HG03439 (cell line): Measurements from ENCODE around the gene IER3.
A peak's percentile ranks its signal among the peaks of the same experiment; 100 is the strongest.
"Not testable (repeated sequence)": the region's sequence is repeated elsewhere in the genome, so short reads cannot be mapped to it uniquely, and the experiment has no call there.

Source experiments
- ATAC-seq: cut with Tn5 transposase; IDR thresholded peaks from one replicate; pipeline ENCODE4 v1.9.1; 2021; ENCODE audit warnings: mild to moderate bottlenecking, moderate library complexity; ENCODE audit not compliant: unreplicated experiment

The IER3 gene

DNA sequence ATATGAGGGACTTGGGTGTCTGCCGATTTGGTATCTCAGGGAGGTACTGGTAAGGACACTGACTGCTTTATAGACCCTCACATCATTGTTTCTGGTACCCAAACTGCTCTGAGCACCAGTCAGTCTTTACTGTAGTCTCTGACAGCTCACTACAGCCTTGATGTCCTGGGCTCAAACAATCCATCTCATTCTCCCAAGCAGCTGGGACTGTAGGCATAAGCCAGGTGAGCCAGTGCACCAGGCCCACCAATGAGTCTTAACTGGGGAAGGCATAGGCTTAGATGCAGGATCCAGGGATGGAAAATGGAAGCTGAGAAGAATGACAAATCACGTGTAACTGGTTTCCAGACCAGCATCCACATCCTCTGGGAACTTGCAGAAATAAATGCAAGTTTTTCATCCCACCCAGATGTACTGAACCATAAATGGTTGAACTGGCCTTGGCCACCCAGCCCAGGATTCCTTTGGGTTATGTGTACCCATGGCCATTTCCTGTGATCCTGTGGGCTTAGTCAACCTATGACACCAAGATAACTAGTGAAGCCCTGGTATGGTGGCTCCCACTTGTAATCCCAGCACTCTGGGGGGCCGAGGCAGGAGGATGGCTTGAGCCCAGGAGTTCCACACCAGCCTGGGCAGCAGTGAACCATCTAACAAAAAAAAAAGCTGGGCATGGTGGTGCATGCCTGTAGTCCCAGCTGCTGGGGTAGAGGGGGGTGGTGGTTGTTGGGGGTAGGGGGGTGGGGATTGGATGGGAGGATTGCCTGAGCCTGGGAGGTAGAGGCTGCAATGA, 18.4 kb downstream of the IER3 start:
- no peak for ATAC-seq

DNA sequence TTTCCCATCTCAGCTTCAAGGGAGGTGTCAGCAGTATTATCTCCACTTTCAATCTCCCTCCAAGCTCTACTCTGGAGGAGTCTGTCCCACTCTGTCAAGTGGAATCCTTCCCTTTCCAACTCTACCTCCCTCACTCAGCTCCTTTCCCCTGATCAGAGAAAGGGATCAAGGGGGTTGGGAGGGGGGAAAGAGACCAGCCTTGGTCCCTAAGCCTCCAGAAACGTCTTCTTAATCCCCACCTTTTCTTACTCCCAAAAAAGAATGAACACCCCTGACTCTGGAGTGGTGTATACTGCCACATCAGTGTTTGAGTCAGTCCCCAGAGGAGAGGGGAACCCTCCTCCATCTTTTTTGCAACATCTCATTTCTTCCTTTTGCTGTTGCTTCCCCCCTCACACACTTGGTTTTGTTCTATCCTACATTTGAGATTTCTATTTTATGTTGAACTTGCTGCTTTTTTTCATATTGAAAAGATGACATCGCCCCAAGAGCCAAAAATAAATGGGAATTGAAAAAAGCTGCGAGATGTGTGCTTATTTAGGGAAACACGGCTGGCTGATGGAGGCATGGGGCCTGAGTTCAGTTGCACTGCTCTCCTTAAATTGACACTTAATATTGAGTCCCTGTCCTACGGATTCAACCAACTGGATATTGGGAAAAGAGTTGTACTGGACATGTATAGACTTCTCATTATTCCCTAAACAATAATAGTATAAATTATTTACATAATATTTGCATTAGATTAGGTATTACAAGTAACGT, 19.3 kb downstream of the IER3 start:
- ATAC-seq, result no peak

GRCh38 chr6:30723843-30724741, 20.3 kb downstream of the IER3 start:
- ATAC-seq, result not testable (repeated sequence)

DNA sequence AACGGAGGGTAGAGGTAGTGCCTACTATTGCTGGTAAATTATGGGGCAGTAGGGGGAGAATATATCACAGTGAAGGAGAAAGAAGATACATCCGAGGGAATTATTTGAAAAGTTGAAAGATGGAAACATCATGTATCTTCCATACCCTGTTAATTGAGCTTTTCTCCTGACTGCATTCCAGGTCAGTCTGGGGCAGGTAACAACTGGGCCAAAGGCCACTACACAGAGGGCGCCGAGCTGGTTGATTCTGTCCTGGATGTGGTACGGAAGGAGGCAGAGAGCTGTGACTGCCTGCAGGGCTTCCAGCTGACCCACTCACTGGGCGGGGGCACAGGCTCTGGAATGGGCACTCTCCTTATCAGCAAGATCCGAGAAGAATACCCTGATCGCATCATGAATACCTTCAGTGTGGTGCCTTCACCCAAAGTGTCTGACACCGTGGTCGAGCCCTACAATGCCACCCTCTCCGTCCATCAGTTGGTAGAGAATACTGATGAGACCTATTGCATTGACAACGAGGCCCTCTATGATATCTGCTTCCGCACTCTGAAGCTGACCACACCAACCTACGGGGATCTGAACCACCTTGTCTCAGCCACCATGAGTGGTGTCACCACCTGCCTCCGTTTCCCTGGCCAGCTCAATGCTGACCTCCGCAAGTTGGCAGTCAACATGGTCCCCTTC, 21.0 kb downstream of the IER3 start:
- not testable (repeated sequence) for ATAC-seq

DNA sequence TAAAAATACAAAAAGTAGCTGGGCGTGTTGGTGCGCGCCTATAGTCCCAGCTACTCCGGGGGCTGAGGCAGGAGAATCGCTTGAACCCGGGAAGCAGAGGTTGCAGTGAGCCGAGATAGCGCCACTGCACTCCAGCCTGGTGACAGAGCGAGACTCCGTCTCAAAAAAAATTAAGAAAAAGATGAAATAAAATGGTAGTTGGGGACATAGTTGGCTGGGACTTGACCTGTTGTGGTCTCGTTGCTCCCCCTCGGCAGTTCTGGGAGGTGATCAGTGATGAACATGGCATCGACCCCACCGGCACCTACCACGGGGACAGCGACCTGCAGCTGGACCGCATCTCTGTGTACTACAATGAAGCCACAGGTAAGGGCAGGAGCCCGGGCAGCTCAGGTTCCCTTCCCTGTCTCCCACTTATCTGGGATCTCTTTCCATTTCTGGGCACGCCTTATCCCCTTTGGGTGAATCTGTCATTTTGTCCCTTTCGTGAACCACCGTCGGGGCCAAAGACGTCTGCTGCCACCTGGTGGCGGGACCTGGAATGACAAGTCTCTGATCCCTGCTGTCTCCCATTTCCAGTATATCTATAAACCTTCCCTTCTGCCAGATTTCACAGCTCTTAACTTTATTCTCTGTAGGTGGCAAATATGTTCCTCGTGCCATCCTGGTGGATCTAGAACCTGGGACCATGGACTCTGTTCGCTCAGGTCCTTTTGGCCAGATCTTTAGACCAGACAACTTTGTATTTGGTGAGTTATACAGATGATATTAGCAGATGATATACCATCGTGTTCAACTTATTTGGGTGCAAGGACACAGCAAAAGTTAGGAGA, 21.9 kb downstream of the IER3 start:
- no peak for ATAC-seq

GRCh38 chr6:30722025-30722279, 22.4 kb downstream of the IER3 start:
- not testable (repeated sequence) for ATAC-seq

- peak; percentile 23 for ATAC-seq
Observed at GRCh38 chr6:30721198-30722024, 22.9 kb downstream of the IER3 start.

- no peak for ATAC-seq
Observed at GRCh38 chr6:30720738-30721197, 23.6 kb downstream of the IER3 start.

- ATAC-seq, result peak; percentile 41
Observed at GRCh38 chr6:30719791-30720737, 24.3 kb downstream of the IER3 start, which contains the start of gene TUBB. TSS of gene TUBB (plus strand) at chr6:30720352. CDS start at chr6:30720507, 155 bp downstream.

- no peak for ATAC-seq
Observed at GRCh38 chr6:30719356-30719755, 25.0 kb downstream of the IER3 start.

DNA sequence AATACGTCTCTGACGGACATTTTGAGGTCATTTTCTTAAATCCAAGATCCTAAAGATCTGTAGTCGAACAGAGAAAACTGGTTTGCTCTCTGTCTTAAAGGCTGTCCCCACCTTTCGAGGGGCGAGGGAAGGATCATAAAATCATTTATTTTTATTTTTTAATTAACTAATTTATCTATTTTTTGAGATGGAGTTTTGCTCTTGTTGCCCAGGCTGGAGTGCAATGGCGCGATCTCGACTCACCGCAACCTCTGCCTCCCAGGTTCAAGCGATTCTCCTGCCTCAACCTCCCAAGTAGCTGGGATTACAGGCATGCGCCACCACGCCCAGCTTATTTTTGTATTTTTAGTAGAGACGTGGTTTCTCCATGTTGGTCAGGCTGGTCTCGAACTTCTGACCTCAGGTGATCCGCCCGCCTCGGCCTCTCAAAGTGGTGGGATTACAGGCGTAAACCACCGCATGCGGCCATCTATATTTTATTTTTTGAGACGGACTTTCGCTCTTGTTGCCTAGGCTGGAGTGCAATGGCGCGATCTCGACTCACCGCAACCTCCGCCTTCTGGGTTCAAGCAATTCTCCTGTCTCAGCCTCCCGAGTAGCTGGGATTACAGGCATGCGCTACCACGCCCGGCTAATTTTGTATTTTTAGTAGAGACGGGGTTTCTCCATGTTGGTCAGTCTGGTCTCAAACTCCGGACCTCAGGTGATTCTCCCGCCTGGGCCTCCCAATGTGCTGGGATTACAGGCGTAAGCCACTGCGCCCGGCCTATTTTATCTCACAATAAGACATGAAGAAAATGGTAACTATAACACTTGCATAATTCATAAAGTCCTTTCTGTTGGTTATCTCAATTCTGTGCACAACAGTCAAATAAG, 26.3 kb downstream of the IER3 start:
- ATAC-seq, result not testable (repeated sequence)

DNA sequence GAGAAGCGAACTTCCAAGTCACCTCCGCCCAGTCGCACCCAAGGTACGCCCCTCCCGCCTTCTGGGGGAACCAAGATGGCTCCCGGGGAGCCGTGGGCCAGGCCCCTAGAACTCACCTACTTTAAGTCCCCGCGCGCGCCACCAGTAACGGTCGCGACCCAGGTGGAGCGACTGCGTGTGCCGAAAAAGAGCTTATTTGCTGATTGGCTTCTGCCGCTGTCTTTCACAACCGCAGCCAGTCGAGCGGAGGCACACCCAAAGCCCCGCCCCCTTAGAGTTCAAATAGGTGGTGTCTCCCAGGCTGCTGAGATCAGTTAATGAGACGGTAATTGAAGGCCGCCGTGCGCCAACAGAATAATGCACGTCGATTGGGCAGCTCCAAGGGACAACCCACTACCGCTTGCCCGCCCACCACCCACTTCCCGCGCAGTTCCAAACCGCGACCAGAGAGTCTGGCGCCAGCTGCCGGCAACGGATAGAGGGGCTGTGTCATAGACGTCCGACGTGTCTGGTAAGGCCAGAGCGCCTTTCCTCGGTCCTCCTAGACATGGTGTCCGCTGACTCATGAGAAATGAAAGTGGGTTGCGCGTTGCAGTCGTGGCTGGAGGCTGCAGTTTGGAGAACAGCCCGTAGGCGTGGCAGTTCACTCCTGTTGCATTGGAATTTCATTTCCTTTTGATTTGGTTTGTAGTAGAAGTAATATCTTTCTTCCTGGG, 27.1 kb downstream of the IER3 start, which contains the start of gene MDC1:
Gene MDC1, minus strand, starts transcription at position 153 of the 716 bp plus-strand sequence. CDS start 2,106 bp downstream, outside the sequence.
- ATAC-seq, result peak; percentile 73

- ATAC-seq, result no peak
Observed at GRCh38 chr6:30716879-30717128, 27.5 kb downstream of the IER3 start.

DNA sequence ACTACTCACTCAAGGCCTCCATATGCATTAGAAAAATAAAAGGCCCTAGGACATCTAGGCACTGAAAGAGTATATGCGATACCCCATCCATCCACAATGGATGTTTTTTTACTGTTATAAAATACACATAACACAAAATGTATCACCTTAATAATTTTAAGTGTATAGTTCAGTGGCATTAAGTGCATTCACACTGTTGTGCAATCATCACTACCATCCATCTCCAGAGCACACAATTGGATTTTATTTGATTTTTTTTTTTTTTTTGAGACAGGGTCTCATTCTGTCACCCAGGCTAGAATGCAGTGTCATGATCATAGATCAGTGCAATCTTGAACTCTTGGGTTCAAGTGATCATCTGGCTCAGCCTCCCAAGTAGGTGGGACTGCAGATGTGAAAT, 30.1 kb downstream of the IER3 start:
- no peak for ATAC-seq

DNA sequence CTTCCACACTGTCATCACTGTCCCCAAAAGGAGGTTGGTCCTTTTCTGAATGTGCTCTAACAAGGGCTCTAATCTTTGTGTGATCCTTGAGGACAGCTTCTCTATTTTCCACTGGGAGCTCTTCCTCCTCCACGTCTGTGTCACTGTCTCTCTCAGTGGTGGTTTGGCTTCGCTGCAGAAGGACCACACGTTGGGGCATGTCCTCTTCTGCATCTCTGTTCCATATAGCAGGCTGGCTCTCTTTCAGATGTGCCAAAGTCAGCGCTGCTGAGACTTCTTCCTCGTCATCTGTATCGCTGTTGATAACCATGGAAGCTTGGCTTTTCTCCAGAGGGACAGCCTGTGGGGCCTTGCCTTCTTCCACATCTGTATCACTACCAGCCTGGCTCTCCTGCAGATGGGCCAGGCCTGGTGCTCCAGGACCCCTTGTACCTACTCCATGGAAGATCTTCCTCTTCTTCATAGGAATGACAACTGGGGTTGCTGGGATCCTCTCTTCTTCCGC, 31.9 kb downstream of the IER3 start:
- no peak for ATAC-seq

DNA sequence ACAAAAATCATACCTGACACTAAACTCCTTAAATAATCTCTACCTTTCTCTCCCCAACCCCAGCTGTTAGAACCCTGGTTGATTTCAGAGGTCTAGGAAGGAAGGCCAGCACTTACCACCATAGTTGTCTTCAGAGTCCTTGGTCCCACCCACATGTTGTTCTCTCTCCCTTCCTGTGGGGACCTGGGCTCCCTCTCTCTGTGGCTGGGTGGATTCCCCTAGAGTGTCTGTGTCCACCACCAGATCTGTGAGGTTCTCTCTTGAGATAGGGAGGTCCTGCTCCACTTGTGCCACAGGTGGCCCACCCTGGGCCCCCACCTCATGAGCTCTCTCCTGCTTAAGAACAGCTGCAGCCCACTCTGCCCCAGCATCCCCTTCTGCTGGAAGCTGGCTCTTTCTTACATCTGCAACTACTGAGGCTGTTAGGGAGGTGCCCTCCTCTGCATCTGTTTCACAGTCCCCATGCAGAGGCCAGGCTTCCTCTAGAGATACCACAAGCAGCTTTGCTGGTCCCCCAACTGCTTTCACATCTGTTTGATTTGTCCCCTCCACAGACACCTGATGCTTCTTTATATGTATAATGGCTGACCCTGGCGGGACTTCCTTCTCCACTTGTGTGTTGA, 32.5 kb downstream of the IER3 start:
- no peak for ATAC-seq
